K562 (cell line): Measurements from ENCODE around the gene PNCK. TPM values are rescaled to one million over a fixed set of nuclear protein-coding genes. Genes with fewer than 3 reads are reported as not detected.

Experiments
- CBX8 ChIP-seq: fragments of 200-600 bp; sonication (generic); IDR thresholded peaks from 2 replicates; pipeline ENCODE4 v1.6.1; 2012; ENCODE audit warnings: borderline replicate concordance, mixed run types, low read depth, mild to moderate bottlenecking, moderate library complexity, mixed read lengths, low read length, control low read depth, inconsistent platforms; ENCODE audit not compliant: poor library complexity, severe bottlenecking; ENCODE audit errors: extremely low read depth
- HCFC1 ChIP-seq: IDR thresholded peaks from 2 replicates; pipeline ENCODE4 v1.6.1; 2012; ENCODE audit warnings: low read depth, low read length, improper control_type of control experiment
- HES1 ChIP-seq: fragments of 450-650 bp; IDR thresholded peaks from 2 replicates; pipeline ENCODE4 v1.6.1; 2016; ENCODE audit warnings: low read depth, mild to moderate bottlenecking, moderate library complexity
- KAT7 ChIP-seq: sonication (generic); formaldehyde crosslinking; IDR thresholded peaks from 2 replicates; pipeline ENCODE4 v1.8.0; 2022; ENCODE audit warnings: missing genetic modification reagents, mild to moderate bottlenecking, borderline replicate concordance
- POLR3A ChIP-seq: IDR thresholded peaks from 2 replicates; pipeline ENCODE4 v1.6.1; 2011; ENCODE audit warnings: borderline replicate concordance, mild to moderate bottlenecking, moderate library complexity; ENCODE audit not compliant: insufficient read length, insufficient read depth; ENCODE audit errors: extremely low read depth
- REST ChIP-seq, 2 experiments: fragments of 450-650 bp; formaldehyde crosslinking in 1 of 2; IDR thresholded peaks; 2 replicates each; pipeline versions ENCODE4 v1.4.0 to v1.6.1; 2014 to 2020; ENCODE audit warnings: mild to moderate bottlenecking in 2 of 2, borderline replicate concordance in 1 of 2, low read depth in 1 of 2
- SNAPC5 ChIP-seq: fragments of 250-450 bp; sonication (Bioruptor Pico); IDR thresholded peaks from 2 replicates; pipeline ENCODE4 v1.8.0; 2021; ENCODE audit warnings: moderate library complexity, mild to moderate bottlenecking, inconsistent platforms
- SREBF2 ChIP-seq: sonication (generic); formaldehyde crosslinking; IDR thresholded peaks from 2 replicates; pipeline ENCODE4 v1.4.0; 2020; ENCODE audit warnings: mild to moderate bottlenecking, missing genetic modification reagents
- TAF1 ChIP-seq: IDR thresholded peaks from 2 replicates; pipeline ENCODE4 v1.6.1; 2011; ENCODE audit warnings: mild to moderate bottlenecking, low read length, moderate library complexity; ENCODE audit not compliant: insufficient read depth, control insufficient read depth, severe bottlenecking; ENCODE audit errors: extremely low read depth
- TEAD2 ChIP-seq: fragments of 450-650 bp; IDR thresholded peaks from 2 replicates; pipeline ENCODE4 v1.6.1; 2016; ENCODE audit warnings: missing genetic modification characterization, control low read depth, missing compliant biosample characterization
- UBTF ChIP-seq, 2 experiments: IDR thresholded peaks; 2 replicates each; pipeline ENCODE4 v1.6.1; 2012; ENCODE audit warnings: improper control_type of control experiment in 2 of 2, low read depth in 2 of 2, low read length in 2 of 2, borderline replicate concordance in 1 of 2
- ZNF174 ChIP-seq: fragments of 250-450 bp; sonication (Bioruptor Pico); IDR thresholded peaks from 2 replicates; pipeline ENCODE4 v1.4.0; 2020; ENCODE audit warnings: mild to moderate bottlenecking
- ZNF217 ChIP-seq: sonication (generic); formaldehyde crosslinking; IDR thresholded peaks from 2 replicates; pipeline ENCODE4 v1.8.0; 2022; ENCODE audit warnings: mild to moderate bottlenecking, missing genetic modification reagents
- polyA plus RNA-seq, 8 experiments: library from polyadenylated mRNA; depleted of rRNA in 4 of 8; stranded (reverse) in 5 of 8; unstranded in 3 of 8; fragments of >200 nt; fragmentation: Nextera tagmentation in 2 of 8; fragmentation: Illumina TruSeq in 1 of 8; extraction: Ambion mirVana in 2 of 8; extraction: Trizol in 1 of 8; gene quantifications; 2 replicates each; pipeline versions ENCODE4 v1.2.1 to v1.2.3, GENCODE V29; 2011 to 2014; ENCODE audit warnings: inconsistent platforms in 1 of 8, missing spikeins in 1 of 8
- total RNA-seq, 7 experiments: library from RNA; depleted of rRNA in 6 of 7; stranded (reverse); fragments of >200 nt in 6 of 7; fragmentation: Illumina TruSeq in 2 of 7; extraction: Trizol in 2 of 7; gene quantifications; 2 replicates each; pipeline versions ENCODE4 v1.2.1 to v1.2.3, GENCODE V29; 2011 to 2021; ENCODE audit warnings: low replicate concordance in 1 of 7

Gene PNCK
- total and polyA plus RNA-seq, 9 of the 15 experiments (the other 6 are each of a cell fraction or from before 2014, with no cell fraction given), result 0.13 to 7.5 (median 1.2) TPM; not detected in 1

- TF ChIP-seq REST (IDR thresholded peaks at IDR 0.05; ENCODE audit: borderline replicate concordance) (peak; percentile 22; the same call in 1 of the 2 replicates), REST (CRISPR knock-in tag; IDR thresholded peaks at IDR 0.05; ENCODE audit: low read depth) (no peak), ZNF217 (CRISPR knock-in tag) (no peak), CBX8 (no peak), HCFC1 (no peak), UBTF (IDR thresholded peaks at IDR 0.05; ENCODE audit: borderline replicate concordance in 1 of 2, low read depth in 2 of 2, low read length in 2 of 2) (0 out of 4 replicates have a peak, but pooled peaks of 1 of the 2 experiments have one; percentile 40), POLR3A (no peak), HES1 (no peak), SREBF2 (no peak), KAT7 (CRISPR knock-in tag) (no peak), TEAD2 (tag) (no peak), TAF1 (no peak), ZNF174 (CRISPR knock-in tag) (no peak), SNAPC5 (CRISPR knock-in tag) (no peak)
Measured at GRCh38 chrX:153644356-153645125, 29.1 kb downstream of the PNCK start (continued).
